Stimulated activated CD4-positive, alpha-beta T cell treated with anti-CD3 and anti-CD28 coated beads, Interleukin-1b, Interleukin-23, amount 100 ng/mL, for 4 hours (primary cell): ENCODE measurements around the gene SPP2.

ENCODE experiments used
- DNase-seq, 2 donors: peaks; one replicate each; pipeline ENCODE4 v3.0.0-alpha.2; 2020; ENCODE audit warnings: low read depth in 2 of 2

SPP2 gene

DNA sequence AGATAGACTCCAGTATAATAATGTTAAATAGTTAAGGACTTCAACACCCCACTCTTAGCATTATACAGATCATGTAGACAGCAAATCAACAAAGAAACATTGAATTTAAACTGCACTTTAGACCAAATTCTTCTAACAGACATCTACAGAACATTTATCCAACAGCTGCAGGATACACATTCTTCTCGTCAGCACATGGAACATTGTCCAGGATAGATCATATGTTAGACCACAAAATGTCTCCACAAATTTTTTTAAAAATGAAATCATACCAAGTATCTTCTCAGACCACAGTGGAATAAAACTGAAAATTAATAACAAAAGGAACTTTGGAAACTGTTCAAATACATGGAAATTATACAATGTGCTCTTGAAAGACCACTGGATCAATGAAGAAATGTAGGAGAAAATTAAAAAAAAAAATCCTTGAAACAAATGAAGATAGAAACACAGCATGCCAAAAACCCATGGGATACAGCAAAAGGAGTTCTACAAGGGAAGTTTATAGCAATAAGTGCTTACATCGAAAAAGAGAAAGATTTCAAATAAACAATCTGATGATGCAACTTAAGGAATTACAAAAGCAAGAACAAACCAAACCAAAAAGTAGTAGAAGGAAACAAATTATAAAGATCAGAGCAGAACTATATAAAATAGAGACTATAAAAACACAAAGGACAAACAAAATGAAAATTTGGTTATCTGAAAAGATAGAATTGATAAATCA, 12.3 kb upstream of the SPP2 start:
- DNase-seq = no peak

DNA sequence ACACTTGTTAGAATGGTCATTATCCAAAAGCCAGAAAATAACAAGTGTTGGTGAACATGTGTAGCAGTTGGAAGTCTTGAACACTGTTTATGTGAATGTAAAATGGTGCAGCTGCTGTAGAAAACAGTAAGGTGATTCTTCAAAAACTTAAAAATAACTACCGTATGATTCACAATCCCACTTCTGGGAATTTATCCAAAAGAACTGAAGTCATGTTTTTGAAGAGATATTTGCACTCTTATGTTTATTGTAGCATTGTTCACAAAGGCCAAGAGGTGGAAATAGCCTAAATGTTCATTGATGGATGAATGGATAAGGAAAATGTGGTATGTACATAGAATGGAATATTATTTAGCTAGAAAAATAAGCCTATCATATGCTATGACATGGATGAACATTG, 6.3 kb upstream of the SPP2 start:
- no peak for DNase-seq

DNA sequence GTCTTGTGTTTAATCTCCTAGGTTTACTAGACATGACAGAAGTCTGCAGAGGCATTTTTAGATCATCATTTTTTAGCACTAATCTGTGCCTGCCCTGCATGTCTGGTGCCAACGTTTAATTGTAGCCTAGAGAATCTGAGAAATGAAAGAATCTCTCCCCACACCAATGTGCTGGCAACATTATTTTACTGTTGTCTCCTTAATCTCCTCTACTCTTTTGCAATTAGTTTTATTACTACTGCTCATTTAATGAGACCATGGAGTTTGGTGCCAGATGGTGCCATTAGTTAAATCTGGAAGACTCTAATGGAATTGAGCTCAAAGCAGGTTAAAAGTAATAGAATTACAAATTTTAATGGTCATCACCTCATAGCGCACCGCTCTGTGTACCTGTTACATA, 4.0 kb upstream of the SPP2 start:
- DNase-seq = no peak

DNA sequence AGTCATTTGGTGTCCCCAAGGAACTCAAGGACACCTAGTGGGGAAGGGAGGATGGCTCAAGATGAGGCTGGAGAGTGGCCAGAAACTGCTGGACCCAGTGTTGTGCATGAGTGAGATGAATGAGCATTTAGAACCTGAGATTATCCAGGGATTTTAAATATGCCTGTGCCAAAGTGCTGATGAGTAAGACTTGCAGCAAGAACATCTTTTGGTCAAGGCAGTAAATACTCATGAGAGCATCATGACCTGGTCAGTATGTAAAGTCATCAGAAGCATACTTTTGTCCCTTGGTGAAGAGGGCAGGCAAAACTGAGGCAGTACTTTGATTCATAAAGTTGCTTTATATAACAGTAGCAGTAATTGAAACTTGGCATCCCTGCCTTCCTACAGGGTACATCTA, 3.1 kb upstream of the SPP2 start:
- DNase-seq = no peak

DNA sequence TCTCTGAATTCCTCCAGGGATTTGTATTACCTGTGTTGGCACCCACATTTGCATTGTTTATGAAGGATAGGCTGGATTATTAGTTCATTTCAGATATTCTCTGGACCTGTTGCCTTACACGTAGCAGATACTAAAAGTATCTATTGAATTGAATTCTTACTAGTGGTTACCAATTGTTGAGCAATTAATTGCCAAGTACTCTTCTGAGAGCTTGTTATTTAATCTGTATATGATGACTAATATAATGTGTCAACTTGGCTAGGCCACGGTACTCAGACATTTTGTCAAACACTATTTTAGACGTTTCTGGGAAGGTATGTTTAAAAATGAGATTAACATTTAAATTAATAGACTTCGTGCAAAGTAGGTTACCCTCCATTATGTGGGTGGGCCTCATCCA, 2.5 kb upstream of the SPP2 start:
- DNase-seq = no peak

DNA sequence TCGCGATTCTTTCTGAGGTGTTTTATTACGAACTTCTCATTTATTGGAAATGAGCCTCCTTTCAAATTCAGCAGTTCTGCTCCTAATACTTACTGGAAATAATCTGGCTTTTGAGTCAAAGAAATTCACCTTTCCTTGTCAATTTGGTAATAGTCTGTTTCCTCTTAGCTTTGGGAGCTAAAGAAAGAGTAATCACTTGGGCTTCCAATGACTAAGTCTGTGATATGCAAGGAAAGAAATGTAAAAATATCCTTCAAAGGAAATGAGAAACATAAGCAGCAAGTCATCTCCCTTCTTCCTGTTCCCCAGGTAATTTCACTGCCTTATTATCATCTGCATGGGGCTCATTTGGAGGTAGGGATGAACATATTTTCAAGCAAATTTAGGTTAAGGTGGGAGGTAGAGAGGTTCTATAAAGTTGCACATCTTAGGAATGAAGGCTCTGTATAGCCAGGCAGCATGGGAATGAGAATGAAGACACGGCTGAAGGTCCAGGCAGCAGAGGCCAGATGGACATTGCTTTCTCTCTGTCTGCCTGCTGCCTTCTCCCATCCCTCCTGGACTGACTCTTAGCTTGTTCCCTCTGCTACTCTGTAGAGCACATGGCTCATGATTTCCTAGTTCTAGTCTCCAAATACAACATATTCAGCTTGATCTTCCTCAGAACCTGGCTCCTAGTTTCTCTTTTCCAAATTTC, 1.0 kb downstream of the SPP2 start:
- DNase-seq = no peak

DNA sequence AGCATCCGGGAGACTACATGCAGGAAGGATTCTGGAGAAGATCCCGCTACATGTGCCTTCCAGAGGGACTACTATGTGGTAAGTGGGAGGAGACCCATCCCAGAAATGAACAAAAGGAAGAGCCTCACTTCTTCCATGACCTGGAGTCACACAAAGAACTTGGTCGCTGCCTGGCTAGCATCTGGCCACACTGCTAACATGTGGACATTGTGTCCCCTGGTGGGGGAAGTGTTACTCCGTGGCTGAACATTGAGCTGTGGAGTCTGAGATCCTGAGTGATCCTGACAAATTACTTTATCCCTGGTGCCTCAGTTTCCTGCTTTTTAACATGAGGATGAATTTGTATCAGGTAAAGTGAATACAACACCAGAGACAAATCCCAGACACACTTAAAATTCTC, 8.4 kb downstream of the SPP2 start:
- DNase-seq = no peak

DNA sequence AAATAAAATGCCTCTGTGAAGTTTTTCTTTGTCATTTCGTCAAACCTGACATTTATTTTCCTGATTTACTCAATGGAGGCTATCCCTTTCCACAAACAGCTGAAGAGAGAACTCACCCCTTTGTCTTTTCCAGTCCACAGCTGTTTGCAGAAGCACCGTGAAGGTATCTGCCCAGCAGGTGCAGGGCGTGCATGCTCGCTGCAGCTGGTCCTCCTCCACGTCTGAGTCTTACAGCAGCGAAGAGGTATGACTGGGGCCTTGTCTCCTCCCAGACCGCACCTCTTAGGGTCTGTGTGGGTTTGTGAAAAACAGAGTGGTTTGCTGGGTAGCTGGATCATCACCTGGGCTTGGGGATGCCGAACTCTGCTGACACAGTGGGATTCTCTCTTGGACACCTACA, 9.7 kb downstream of the SPP2 start:
- DNase-seq = no peak

DNA sequence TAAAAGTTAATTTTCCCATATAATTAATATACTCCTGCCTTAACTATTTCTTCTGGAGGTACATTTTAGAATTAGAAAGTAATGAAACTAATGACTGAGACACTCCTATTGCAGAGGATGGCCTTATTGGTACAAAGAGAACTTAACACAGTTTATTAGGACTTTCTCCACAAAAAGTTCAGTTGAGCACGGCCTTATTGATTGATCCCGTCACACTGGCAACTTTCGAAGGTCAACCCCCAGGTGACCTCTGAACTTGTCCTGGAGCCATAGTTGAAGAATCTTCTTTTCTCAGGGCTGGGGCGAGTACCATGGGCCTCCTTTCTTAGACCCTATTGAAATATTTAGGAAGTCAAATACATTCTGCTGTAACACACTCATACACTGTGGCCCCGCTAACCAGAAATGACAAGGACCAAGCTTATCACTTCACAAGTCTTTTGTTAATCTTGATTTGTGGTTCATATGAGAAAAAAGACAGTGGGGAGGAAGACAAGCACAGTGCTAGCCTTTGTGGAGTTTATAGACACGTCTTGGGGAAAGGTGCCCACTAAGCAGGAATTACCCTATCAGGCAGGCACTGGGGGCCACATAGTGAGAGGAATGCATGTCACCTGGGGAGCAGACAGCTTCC, 11.2 kb downstream of the SPP2 start:
- no peak for DNase-seq

DNA sequence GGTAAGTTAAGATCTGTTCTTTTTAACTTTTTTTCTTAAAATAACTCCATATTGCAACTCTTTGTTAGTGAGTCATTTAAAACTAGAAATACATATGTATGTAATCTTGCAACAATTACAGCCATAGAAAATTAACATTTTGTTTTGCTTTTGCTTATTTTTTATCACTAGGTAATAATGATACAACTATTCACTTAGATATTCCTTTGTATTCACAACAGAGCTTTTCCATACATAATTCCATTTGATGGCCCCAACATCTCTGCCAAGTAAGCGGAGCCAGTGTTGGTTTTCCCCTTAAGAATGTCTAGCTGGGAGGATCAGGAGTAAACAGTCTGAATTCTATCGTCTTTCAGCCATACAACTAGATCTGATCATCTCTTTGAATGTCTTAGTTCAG, 16.1 kb downstream of the SPP2 start:
- DNase-seq = no peak

DNA sequence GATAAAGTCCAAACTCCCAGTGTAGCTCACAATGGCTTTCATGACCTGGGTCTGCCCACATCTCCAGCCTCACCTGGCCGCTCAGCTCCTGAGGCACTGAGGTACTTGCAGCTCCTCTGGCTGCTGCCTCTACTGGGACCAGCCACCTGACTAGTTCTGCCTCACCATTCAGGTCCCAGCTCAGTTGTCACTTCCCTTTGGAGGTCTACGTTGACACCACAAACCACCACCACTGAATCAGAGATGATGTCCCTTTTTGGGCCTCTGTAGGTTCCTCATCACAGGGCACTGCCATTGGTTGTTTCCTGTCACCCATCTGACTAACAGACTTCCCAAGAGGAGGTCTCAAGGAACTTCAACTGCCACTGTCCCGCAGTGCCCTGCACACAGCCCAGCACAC, 21.2 kb downstream of the SPP2 start:
- no peak for DNase-seq

DNA sequence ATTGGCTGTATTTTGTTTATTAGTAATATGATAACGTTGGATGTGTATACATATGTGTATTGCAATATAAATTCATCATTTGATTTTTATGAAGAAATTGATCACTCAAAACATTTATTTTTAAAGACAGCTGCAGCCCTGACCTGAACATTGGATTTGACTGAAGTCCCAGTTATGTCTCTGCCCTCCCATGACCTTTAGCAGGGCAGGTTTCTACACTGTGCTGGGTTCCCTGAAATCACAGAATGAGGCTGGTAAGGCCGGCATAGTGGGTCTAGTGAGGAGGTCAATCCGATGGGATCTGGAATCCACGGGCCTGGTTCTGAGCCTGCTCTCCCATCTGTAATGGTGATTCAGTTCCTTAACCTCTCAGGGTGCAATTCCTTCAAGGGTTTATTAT, 22.0 kb downstream of the SPP2 start:
- DNase-seq = no peak

DNA sequence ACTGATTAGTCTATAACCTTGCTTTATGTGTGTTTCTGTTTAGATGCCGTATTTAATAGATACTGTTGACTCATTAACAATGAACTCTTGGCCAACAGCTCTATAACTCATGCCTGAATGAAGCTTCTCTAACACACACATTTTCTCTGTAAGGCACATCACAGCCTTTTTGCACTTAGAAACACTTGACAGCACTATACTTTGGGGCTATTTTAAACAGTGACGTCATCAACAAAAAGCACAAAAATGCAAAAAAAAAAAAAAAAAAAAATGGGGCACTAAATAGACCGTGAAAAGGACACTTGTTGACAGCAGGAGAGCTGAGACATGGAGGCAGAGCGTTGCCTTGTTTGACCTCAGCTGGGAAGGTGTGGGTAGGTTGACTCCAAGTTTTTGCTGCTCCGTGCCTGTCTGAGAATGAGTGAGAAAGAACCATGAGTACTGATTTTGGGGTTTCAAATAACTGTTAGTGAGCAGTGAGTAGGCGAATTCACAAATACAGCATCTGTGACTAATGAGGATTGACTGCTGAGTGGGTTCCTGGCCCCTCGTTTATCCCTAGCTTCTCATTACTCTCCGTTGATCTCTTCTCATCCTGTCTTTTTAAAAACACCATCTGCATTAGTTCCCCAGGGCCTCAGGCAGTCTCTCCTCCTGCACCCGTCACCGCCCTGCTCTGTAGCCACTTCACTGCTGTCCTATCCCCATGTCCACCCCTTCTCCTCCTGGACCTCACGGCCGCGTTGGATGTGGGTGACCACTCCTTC, 24.4 kb downstream of the SPP2 start:
- DNase-seq = no peak

DNA sequence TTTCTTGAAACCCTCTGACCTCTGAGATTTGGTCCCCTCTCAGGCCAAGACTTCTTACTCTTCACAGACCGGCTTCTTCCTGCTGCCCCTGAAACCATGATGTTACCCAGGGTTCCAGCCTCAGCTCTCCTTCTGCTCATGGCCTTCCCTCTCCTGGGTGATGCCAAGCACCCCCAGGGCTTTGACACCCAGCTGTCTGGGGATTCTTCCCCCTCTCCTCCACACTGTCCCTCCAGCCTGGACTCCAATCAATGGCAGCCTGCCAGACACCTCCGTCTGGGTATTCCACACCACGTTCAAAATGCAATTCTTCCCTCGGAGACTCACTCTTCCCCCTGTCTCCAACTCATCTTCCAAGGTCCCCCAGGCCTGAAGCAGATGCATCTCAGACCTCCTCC, 25.0 kb downstream of the SPP2 start:
- no peak for DNase-seq

DNA sequence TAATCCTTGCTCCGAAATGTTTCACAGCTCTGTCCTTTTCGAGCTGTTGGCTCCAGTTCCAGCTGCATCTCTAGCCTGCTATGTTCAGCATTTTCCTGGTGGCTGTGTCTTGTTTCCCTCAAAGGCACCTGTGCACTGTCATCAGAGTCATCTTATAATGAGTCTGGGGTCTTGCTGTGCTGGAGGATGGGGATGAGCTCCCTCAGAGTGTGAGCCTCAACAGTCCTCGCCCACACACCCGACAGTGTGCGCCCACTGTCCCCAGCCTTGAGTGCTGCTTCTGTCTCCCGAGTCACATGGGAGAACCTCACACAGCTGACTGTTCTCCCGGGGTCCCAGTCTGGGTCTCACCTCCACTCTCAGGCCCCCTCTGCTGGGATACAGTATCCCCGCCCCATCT, 25.4 kb downstream of the SPP2 start:
- no peak for DNase-seq

DNA sequence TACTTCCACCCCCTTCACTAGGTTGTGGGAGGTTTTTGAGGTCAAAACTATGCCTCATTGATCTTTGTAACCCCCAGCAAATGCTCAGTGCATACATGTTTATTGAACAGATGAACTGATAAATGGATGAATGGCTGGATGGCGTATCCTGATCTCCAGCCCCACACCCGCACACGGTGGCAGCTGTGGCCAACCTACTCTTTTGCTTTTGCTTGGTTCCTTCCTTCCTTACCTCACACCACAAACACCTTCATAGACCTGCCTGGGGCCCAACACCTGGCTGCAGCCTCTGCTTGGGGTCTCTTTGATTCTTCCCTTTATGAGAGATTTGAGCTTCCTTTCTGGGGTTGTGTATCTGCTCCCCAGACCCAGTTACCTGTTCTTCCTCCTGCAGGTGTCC, 25.9 kb downstream of the SPP2 start:
- no peak for DNase-seq

DNA sequence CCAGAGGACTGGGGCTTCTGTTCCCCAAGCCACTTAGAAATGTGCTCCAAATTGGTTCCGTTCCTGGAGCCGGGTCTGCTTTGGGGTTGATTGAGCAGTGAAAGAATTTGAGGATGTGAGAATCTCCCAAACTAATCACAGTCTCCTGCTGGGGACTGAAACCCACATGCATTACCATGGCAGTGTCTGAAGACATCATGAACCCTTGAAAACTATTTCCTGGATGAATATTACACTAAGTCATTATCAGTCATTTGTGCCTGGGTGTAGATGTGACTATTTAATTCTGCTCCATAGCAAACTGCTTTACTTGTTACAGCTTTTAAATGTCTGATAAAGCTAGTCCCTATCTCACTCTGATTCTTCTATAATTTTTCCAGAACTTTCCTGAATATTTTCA, 27.6 kb downstream of the SPP2 start:
- DNase-seq = no peak

DNA sequence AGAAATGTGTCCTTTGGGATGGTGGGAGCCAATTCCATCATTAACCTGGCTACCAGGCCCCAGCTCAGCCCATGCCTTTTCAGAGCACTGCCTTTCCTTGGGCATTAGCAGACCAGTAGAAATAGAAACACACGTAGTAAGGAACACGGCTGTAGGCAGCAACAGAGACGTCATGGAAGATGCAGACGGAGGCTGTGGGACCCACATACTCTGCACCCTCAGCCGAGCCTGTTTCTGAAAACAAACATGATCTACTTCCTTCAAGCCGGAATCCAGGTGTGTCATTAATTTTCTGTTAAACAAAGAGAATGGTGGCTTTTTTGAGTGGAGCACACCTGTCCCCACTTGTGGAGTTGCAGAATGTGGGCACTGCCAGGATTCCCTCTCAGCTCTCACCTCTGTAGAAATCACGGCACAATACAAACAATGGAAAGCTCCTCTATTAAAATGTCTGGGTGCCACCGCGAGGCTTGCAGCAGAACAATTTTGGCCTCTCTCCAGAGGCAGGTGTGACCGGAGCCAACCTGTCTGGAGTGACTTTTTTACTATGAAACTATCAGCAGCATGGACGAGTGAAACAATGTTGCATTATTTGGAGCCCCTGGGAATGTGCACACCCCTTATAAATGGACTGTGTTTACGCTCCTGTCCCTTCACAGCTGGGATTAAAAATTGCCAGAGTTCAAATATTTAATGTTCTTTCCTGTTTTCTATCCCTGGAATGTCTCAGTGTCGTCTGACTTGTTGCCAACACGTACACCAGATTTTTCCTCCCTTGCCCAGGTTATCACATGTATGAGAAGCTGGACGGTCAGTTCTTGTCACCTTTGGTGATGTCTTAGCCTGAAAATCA, 31.7 kb downstream of the SPP2 start:
- DNase-seq = no peak

DNA sequence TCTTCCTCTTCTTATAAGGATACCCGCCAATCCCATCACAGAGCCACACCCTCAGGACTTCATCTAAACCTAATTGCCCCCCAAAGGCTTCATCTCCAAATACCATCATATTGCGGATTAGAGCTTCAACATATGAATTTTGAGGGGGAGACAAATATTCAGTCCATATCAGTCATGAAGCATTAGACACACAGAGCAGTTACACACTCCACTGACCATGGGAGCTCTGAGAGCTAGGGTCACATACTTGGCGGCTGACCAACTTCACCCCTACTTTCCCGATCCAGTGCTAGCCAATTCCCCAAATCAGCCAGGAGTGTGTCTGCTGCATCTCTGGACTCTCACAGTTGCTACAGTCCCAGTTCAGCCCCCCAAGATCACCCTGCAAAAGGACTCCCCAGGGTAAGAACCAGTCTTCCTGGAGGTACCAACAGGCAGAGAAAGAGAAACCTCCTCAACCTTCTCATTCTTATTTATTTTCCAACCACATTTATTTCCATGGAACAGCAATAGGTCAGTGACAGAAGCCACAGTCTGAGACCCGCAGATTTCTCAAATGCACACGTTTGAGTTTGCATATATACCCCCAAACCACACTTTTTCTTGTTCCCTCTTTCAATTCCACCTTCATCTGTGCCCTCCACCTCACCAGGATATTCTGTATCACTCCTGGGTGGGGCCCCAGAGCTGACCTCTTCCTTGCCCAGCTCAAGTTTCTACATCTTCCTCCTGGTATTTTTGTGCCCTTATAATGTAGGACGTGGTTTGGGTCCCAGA, 33.3 kb downstream of the SPP2 start:
- no peak for DNase-seq

DNA sequence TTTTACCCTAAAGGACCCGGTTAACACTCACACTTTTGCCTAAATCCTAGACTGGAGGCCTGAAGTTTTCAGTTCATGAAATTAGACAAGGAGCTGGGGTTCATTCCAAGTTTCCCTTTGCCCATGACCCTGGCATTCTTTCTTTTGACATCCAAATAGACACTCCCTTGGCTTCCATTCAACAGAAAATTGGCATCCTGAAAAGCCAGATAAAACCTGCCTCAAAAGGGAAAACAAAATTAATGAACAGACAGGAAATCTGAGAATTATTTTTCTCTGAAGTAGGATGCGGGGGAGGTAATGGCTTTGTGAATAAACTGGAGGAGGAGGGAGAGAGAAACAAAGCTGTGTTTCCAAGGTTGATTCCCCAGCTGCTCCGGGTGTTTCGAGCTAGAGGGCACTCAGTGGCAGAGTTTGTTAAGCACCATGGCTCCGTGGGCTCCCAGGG, 41.0 kb downstream of the SPP2 start:
- DNase-seq = no peak

DNA sequence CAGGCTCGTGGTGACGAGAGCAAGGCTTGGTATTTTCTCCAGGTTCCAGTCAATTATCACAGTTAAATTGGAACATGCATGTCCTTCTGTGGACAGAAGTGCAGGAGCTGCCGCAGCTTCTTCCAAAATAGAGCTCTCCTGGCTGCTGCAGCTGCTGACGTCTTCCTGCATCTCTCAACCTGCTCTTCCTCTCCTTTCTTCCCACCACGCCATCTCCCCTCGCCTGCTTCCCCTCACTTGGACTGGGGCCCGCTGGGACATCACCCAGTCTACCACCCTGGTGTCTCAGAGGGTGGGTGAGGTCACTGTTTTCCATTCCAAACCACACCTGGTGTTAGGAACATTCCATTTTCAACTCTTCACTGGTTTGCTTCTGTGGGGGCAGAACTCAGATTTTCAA, 41.4 kb downstream of the SPP2 start:
- DNase-seq = no peak
